CD4-positive, alpha-beta T cell (primary cell): ENCODE measurements around the gene ZFX. TPM values are rescaled to one million over a fixed set of nuclear protein-coding genes. Genes with fewer than 3 reads are reported as not detected.

Experiments
- ATAC-seq: fragments of 200-7000 bp; cut with Tn5 transposase; one replicate; pipeline ENCODE4 v1.10.0; 2022; ENCODE audit warnings: mild to moderate bottlenecking; ENCODE audit not compliant: poor library complexity
- CTCF ChIA-PET: fragments of 350-600 bp; sonication (Branson Sonifier 250); formaldehyde crosslinking; loops from one replicate; lab custom pipeline; 2021; ENCODE audit warnings: antibody characterized with exemption, inconsistent platforms; lab: Charles Lee
- POLR2A ChIA-PET: fragments of 350-600 bp; sonication (Branson Sonifier 250); formaldehyde crosslinking; loops from one replicate; lab custom pipeline; 2021; ENCODE audit warnings: antibody characterized with exemption, inconsistent platforms; lab: Charles Lee
- DNase-seq, 14 experiments: peaks; one replicate each; pipeline ENCODE4 v3.0.0-alpha.2; 2013 to 2020; ENCODE audit warnings: mixed read lengths in 2 of 14
- H3K27ac ChIP-seq, 2 donors: one replicate each; pipeline versions ENCODE4 v1.5.1 to v1.7.0; 2013; ENCODE audit warnings: low read length in 2 of 2, low read depth in 1 of 2, mild to moderate bottlenecking in 1 of 2
- H3K27me3 ChIP-seq, 2 experiments: 1 replicate in 1 of 2; 2 replicates in 1 of 2; pipeline versions ENCODE4 v1.6.1 to v1.7.0; 2013; ENCODE audit warnings: low read length in 2 of 2, control low read depth in 1 of 2, mild to moderate bottlenecking in 1 of 2, moderate library complexity in 1 of 2; ENCODE audit not compliant: insufficient read depth in 2 of 2, control insufficient read depth in 1 of 2
- H3K36me3 ChIP-seq: one replicate; pipeline ENCODE4 v1.6.1; 2013; ENCODE audit warnings: low read length, control low read depth; ENCODE audit not compliant: insufficient read depth
- H3K4me1 ChIP-seq: one replicate; pipeline ENCODE4 v1.6.1; 2013; ENCODE audit warnings: low read length, control low read depth; ENCODE audit not compliant: insufficient read depth
- H3K4me3 ChIP-seq: one replicate; pipeline ENCODE4 v1.5.1; 2013; ENCODE audit warnings: mild to moderate bottlenecking, low read length, moderate library complexity
- H3K9me3 ChIP-seq, 2 experiments: 1 replicate in 1 of 2; 2 replicates in 1 of 2; pipeline versions ENCODE4 v1.6.1 to v1.7.0; 2013; ENCODE audit warnings: low read length in 2 of 2, mild to moderate bottlenecking in 2 of 2, control low read depth in 1 of 2, moderate library complexity in 1 of 2; ENCODE audit not compliant: control insufficient read depth in 1 of 2, insufficient read depth in 1 of 2
- H3K27ac Mint-ChIP-seq: one replicate; pipeline ENCODE4 v1.8.0; 2020; ENCODE audit warnings: mixed read lengths
- H3K27me3 Mint-ChIP-seq: one replicate; pipeline ENCODE4 v1.8.0; 2021; ENCODE audit warnings: mixed read lengths
- H3K36me3 Mint-ChIP-seq: one replicate; pipeline ENCODE4 v1.8.0; 2021; ENCODE audit warnings: low read depth, mixed read lengths
- H3K4me1 Mint-ChIP-seq: one replicate; pipeline ENCODE4 v1.8.0; 2021; ENCODE audit warnings: low read depth, mixed read lengths
- H3K4me3 Mint-ChIP-seq: one replicate; pipeline ENCODE4 v1.8.0; 2020; ENCODE audit warnings: mild to moderate bottlenecking, mixed read lengths
- H3K9me3 Mint-ChIP-seq: one replicate; pipeline ENCODE4 v1.8.0; 2020; ENCODE audit warnings: mixed read lengths
- intact Hi-C, 2 experiments: fragments of 100-400 bp; cut with DNase I in 1 of 2; cut with micrococcal nuclease in 1 of 2; formaldehyde crosslinking; loops; one replicate each; pipeline versions ENCODE4 v1.15.1 to v1.9.0; 2023 to 2025; cut with DNase I, micrococcal nuclease
- total RNA-seq, 174 experiments: library from RNA in 2 of 174; stranded (reverse) in 2 of 174; gene quantifications; one replicate each; pipeline ENCODE4 v1.2.3 and lab custom pipeline; 2021 to 2026
- TF ChIP-seq, protein P1 (sequence below): fragments of 200-600 bp; IDR thresholded peaks from one replicate; pipeline ENCODE4 v1.8.0; 2022; ENCODE audit warnings: antibody characterized with exemption, mild to moderate bottlenecking

Gene ZFX
- total RNA-seq, 2 experiments from 2014 or later: 44.2 to 50.1 TPM

DNA sequence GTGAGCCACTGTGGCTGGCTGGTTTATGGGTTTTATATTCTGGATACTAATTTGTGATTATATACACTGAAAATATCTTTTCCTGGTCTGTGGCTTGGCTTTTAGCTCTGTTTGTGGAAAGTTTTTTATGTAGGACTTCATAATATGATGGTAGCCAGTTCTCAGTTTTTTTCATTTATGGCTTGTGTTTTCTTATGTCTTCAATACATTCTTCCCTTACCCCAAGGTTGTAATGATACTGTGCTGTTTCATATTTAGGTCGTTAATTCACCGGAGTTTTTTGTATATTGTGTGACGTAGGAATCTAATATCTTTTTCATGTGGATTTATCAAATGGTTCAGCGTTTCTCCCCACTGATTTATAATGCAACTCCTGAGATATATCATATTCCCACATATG lies 6.6 kb downstream of the ZFX start:
- ATAC-seq: no peak
- peak overlapping the region; percentile 57 for H3K27ac Mint-ChIP-seq

DNA sequence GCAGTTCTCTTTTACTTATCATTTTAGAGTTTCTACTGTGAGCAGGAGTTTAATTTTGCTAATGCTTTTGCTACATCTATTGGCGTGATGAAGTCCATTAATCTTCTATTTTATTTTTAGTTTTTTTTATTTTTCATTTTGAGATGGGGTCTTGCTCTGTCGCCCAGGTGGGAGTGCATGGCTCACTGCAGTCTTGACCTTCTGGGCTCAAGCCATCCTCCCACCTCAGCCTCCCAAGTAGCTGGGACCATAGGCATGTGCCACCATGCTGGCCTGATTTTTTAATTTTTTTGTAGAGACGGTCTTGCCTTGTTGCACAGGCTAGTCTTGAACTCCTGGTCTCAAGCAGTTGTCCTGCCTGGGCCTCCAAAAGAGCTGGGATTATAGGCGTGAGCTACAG lies 9.4 kb downstream of the ZFX start:
- H3K27ac Mint-ChIP-seq: no peak overlapping the region
- CTCF ChIA-PET: no interaction called here

More for the DNA sequence above, 6.6 kb downstream of the ZFX start:
- H3K9me3 Mint-ChIP-seq: no peaks in the 10 kb centered on the region
- ChIA-PET CTCF (no interaction called here), POLR2A (no interaction called here)
- intact Hi-C loops: loop anchor here (10.0 kb wide), 5 partner anchors 49 to 491 kb away; partner anchors contain the start of genes APOO (in 1 of the 2), CXorf58 (in 1 of the 2), EIF2S3 (in 1 of the 2) and PDK3 (in 1 of the 2)
- peaks cover 4% of the 10 kb centered on the region for H3K36me3 ChIP-seq
- DNase-seq: no peak
- H3K9me3 ChIP-seq: no peaks in the 10 kb centered on the region
- TF ChIP-seq, protein P1, sequence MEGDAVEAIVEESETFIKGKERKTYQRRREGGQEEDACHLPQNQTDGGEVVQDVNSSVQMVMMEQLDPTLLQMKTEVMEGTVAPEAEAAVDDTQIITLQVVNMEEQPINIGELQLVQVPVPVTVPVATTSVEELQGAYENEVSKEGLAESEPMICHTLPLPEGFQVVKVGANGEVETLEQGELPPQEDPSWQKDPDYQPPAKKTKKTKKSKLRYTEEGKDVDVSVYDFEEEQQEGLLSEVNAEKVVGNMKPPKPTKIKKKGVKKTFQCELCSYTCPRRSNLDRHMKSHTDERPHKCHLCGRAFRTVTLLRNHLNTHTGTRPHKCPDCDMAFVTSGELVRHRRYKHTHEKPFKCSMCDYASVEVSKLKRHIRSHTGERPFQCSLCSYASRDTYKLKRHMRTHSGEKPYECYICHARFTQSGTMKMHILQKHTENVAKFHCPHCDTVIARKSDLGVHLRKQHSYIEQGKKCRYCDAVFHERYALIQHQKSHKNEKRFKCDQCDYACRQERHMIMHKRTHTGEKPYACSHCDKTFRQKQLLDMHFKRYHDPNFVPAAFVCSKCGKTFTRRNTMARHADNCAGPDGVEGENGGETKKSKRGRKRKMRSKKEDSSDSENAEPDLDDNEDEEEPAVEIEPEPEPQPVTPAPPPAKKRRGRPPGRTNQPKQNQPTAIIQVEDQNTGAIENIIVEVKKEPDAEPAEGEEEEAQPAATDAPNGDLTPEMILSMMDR: no peak
- peaks cover 34% of the 10 kb centered on the region for H3K4me1 ChIP-seq
- H3K27ac ChIP-seq: no peak overlapping the region
- peak overlapping the region; percentile 76 for H3K4me3 Mint-ChIP-seq
- no peak overlapping the region for H3K4me3 ChIP-seq
- peaks cover 78% of the 10 kb centered on the region for H3K4me1 Mint-ChIP-seq
- no peaks in the 10 kb centered on the region for H3K27me3 Mint-ChIP-seq
- peaks cover 59% of the 10 kb centered on the region for H3K36me3 Mint-ChIP-seq
- no peaks in the 10 kb centered on the region for H3K27me3 ChIP-seq

DNA sequence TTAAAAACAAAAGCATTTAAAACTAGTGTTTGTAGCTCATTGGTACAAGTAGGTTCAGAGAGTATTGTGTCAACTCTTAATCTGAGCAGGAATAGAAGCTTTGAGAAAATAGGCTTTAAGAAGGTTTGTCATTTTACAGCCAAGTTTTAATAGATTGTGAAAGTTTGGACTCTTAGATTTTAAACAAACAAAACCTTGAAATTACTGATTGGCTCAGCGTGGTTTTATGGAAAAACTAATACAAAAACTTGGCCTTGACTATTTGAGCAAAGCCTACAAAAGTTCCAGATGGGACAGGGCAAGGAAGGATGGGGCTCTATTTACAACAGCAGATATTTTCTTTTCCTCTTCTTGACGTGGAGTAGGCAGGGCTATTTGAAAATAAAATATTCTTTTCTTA lies 16.5 kb downstream of the ZFX start:
- Mint-ChIP-seq H3K36me3 (peaks cover 27% of the 10 kb centered on the region), H3K27ac (peak overlapping the region; percentile 62), H3K4me3 (no peak overlapping the region), H3K9me3 (no peaks in the 10 kb centered on the region), H3K4me1 (peaks cover 68% of the 10 kb centered on the region), H3K27me3 (no peaks in the 10 kb centered on the region)
- no peaks in the 10 kb centered on the region for H3K27me3 ChIP-seq
- TF ChIP-seq, protein P1: no peak
- ChIA-PET CTCF (no interaction called here), POLR2A (interaction anchor here (1.6 kb wide), 1 partner anchor 17 kb away, joined by 7 read pairs; no protein-coding TSS in a partner anchor)
- DNase-seq: no peak
- no peak for ATAC-seq
- H3K27ac ChIP-seq: no peak overlapping the region
- peaks cover 3% of the 10 kb centered on the region for H3K36me3 ChIP-seq
- peaks cover 10% of the 10 kb centered on the region for H3K4me1 ChIP-seq
- H3K9me3 ChIP-seq: no peaks in the 10 kb centered on the region
- intact Hi-C loops: no loop called here
- no peak overlapping the region for H3K4me3 ChIP-seq

More for the DNA sequence above, 9.4 kb downstream of the ZFX start:
- no peaks in the 10 kb centered on the region for H3K27me3 ChIP-seq
- H3K27me3 Mint-ChIP-seq: no peaks in the 10 kb centered on the region
- POLR2A ChIA-PET: no interaction called here
- H3K4me1 ChIP-seq: peaks cover 20% of the 10 kb centered on the region
- no peak for ATAC-seq
- intact Hi-C loops: loop anchor here (10.0 kb wide), 5 partner anchors 46 to 494 kb away; partner anchors contain the start of genes APOO (in 1 of the 2), CXorf58 (in 1 of the 2), EIF2S3 (in 1 of the 2) and PDK3 (in 1 of the 2)
- TF ChIP-seq, protein P1: no peak
- H3K36me3 ChIP-seq: peaks cover 5% of the 10 kb centered on the region
- H3K4me3 Mint-ChIP-seq: no peak overlapping the region
- no peak overlapping the region for H3K27ac ChIP-seq
- H3K4me3 ChIP-seq: no peak overlapping the region
- no peaks in the 10 kb centered on the region for H3K9me3 ChIP-seq
- DNase-seq: no peak
- H3K9me3 Mint-ChIP-seq: no peaks in the 10 kb centered on the region
- peaks cover 62% of the 10 kb centered on the region for H3K4me1 Mint-ChIP-seq
- H3K36me3 Mint-ChIP-seq: peaks cover 54% of the 10 kb centered on the region
